Renal pelvis (tissue), 4 donors: ENCODE results near the gene KMO. TPM values are rescaled to one million over a fixed set of nuclear protein-coding genes. Genes with fewer than 3 reads are reported as not detected.

Source experiments
- DNase-seq: peaks from one replicate; pipeline ENCODE4 v3.0.0-alpha.2; 2013
- polyA plus RNA-seq, 3 donors: library from polyadenylated mRNA; unstranded; fragments of 120-200 nt; gene quantifications; one replicate each; pipeline ENCODE4 v1.2.1, GENCODE V29; 2013; ENCODE audit not compliant: insufficient read length in 3 of 3

The KMO gene
- polyA plus RNA-seq, 3 donors: 18.2 to 27.6 (median 21.3) TPM

DNA sequence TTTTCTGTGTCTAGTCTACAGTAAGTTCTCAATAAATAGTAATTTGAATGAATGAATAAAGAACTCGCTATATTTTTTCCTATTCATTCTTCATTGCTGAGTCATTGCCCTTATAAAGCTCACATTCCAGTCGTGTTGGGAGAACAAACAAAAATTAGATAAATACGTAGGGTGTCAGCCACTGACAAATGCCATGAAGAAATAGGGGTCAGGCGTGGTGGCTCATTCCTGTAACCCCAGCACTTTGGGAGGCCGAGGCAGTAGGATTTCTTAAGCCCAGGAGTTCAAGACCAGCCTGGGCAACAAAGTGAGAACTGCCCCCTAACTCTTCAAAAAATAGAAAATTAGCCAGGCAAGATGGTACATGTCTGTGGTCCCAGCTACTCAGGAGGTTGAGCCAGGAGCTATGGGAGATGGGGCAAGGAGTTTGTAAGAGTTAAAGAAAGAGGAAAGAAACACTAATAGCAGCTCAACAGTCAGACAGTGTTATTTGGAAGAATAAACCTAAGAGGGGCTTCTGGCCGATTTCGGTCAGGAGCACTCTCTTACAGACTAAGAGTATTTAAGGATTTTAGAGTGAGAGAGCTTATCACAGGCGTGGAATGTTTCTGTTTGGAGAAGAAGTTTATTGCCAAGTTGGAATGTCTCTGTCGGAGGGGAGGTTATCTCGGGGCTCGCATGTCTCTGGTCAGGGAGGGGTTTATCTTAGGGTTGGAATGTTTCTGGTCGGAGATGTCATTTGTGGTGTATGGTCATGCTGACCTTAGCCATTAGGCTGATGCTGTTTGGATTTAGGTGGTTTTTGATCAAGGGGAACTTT is 109.8 kb downstream of the KMO start:
- DNase-seq: no peak

DNA sequence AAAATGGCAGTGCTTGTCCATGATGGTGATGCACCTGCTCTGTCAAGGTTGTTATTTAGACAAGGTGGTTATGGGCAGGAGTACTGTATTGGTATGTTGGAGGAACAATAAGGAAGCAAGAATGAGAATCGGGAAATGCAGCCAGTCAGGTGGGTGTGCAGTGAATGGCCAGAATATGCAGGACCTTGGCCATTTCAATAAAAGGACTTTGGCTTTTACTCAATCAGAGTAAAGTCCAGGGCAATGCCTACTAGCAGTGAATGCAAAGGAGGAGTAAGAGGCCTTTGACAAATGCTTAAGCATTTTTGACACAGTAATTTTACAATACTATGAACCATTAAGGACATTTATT is 110.4 kb downstream of the KMO start:
- DNase-seq: no peak

DNA sequence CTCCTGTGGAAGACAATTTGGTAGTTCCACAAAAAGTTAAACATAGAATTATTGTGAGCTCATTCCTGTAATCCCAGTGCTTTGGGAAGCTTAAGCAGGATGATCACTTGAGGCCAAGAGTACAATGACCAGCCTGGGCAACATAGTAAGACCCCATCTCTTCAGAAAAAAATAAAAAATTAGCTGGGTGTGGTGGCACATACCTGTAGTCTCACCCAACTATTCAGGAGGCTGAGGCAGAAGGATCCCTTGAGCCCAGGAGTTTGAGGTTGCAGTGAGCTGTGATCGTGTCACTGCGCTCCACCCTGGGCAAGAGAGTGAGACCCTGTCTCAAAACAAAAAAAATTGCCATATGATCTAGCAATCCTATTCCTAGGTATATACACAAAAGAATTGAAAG is 112.1 kb downstream of the KMO start:
- DNase-seq: no peak

DNA sequence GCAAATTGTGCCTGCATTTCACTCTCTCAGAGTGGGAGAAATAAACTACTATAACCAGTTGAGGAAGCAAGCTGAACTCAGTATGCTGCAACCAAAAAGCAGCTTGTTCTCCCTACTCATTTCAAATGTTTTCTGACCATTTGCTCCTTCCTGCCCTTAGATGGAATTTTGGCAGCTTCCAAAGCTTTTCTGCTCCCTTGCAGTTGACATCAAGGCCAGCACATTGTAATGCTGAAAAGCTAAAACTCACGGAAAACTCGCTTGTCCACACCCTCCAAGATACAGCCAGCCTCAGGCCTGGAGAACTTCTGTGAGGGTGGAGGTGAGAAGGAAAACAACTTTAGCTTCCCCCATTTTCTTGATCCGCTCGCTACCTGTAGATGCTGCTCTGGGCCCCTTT is 113.0 kb downstream of the KMO start:
- DNase-seq: no peak

Other genes with a start within 250 kb of the KMO start
- 1 to 10 TPM; 4.4 to 4.9 (median 4.6) TPM for gene RGS7, start 175.2 kb upstream of the KMO start, polyA plus RNA-seq
- 10 to 100 TPM; 93.1 to 97.9 (median 95.6) TPM for gene FH, start 12.6 kb upstream of the KMO start, polyA plus RNA-seq
- gene CHML, start 108.0 kb downstream of the KMO start, polyA plus RNA-seq: 10 to 100 TPM; 21.9 to 25.1 (median 23.2) TPM
- 10 to 100 TPM; 35.6 to 49.4 (median 40.6) TPM for gene OPN3, start 108.0 kb downstream of the KMO start, polyA plus RNA-seq
- under 1 TPM; 0.31 to 0.94 (median 0.56) TPM for gene WDR64, start 119.9 kb downstream of the KMO start, polyA plus RNA-seq